ENCODE measurements around the gene FRMD5.

DNA sequence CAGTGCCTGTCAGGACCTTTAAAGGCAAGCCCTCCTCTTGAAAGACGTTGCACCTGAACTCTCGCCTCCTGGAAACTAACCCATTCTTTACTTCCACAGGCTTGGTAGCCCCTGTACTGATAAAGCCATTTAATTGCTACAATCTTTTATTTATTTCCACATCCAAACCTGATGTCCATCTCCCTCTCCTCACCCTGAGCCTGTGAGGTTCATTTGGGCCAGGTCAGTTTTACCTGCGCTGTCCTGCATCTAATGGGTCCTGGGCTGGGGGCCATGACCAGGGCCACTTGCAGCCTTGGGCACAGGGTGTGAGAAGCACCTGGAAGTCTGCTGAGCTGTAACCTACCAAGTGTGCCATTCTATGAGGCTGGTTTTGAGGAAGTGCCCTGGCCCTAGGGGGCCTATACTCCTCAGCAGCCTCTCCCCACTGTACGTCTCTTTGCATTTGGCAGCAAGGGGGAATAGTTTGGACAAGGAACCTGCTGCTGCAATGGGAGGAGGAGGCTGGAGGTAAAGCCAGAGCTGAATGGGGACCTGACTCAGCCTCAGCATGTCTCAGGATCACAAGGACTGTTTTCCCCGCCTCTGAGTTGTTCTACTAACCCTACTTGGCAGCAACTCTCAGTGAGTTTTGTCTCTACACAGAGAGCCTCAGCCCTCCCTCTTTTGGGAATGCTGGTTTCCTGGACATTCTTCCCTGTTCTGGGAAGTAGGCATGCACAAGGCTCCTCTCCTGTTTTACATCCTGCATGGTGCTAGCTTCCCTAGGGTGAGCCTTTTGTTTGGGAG, 314.5 kb downstream of the FRMD5 start:
- TF ChIP-seq CTCF (IDR thresholded peaks at IDR 0.05) (no peak), POLR2AphosphoS5 (IDR thresholded peaks at IDR 0.05) (no peak)
